NCI-H146 treated with DMSO at 0.1 percent for 48 hours (cell line): ENCODE measurements around the gene KIAA1671.
"Not testable (repeated sequence)": the region's sequence is repeated elsewhere in the genome, so short reads cannot be mapped to it uniquely, and the experiment has no call there.

Experiments used
- DNase-seq: peaks from one replicate; lab custom pipeline; 2025; ENCODE audit not compliant: unreplicated experiment; lab: John Stamatoyannopoulos, UW

The KIAA1671 gene

GRCh38 chr22:24951942-24952836 lies at the start of gene KIAA1671:
Gene KIAA1671 (plus strand): TSS chr22:24952716. CDS start chr22:25028000, 75,284 bp downstream.
- peak; percentile 20 for DNase-seq

GRCh38 chr22:24905909-24906308 lies 46.6 kb upstream of the KIAA1671 start:
- DNase-seq: no peak

- DNase-seq: not testable (repeated sequence)
Observed at GRCh38 chr22:24907101-24907500, 45.4 kb upstream of the KIAA1671 start.

- DNase-seq: no peak
Observed at GRCh38 chr22:24920029-24920428, 32.5 kb upstream of the KIAA1671 start.

GRCh38 chr22:24925586-24926427 lies 26.7 kb upstream of the KIAA1671 start:
- no peak for DNase-seq

- no peak for DNase-seq
Observed at GRCh38 chr22:24926428-24926725, 26.1 kb upstream of the KIAA1671 start.

- DNase-seq: no peak
Observed at GRCh38 chr22:24926849-24927579, 25.5 kb upstream of the KIAA1671 start.

GRCh38 chr22:24928322-24928721 lies 24.2 kb upstream of the KIAA1671 start:
- DNase-seq: no peak

GRCh38 chr22:24930678-24931077 lies 21.8 kb upstream of the KIAA1671 start:
- DNase-seq: no peak

GRCh38 chr22:24935771-24936483 lies 16.6 kb upstream of the KIAA1671 start:
- no peak for DNase-seq

- no peak for DNase-seq
Observed at GRCh38 chr22:24937114-24937513, 15.4 kb upstream of the KIAA1671 start.

- peak; percentile 12 for DNase-seq
Observed at GRCh38 chr22:24938741-24939341, 13.7 kb upstream of the KIAA1671 start.

- no peak for DNase-seq
Observed at GRCh38 chr22:24942301-24942700, 10.2 kb upstream of the KIAA1671 start.

- DNase-seq: no peak
Observed at GRCh38 chr22:24944217-24944937, 8.1 kb upstream of the KIAA1671 start.

GRCh38 chr22:24945430-24945829 lies 7.1 kb upstream of the KIAA1671 start:
- no peak for DNase-seq

GRCh38 chr22:24947383-24947782 lies 5.1 kb upstream of the KIAA1671 start:
- DNase-seq: no peak

GRCh38 chr22:24947881-24948280 lies 4.6 kb upstream of the KIAA1671 start:
- DNase-seq: no peak

GRCh38 chr22:24948356-24949202 lies 3.9 kb upstream of the KIAA1671 start:
- no peak for DNase-seq
